ENCODE measurements around the gene PCSK7. TPM values are rescaled to one million over a fixed set of nuclear protein-coding genes. Genes with fewer than 3 reads are reported as not detected.

The PCSK7 gene
- total and polyA plus RNA-seq, 9 donors, result 19.2 to 33.7 (median 22.7) TPM

GRCh38 chr11:117176186-117176585 is 55.7 kb downstream of the PCSK7 start:
- Histone ChIP-seq H3K4me1 (ENCODE audit: control insufficient read depth, insufficient read depth, low read length) (peaks cover 28% of the 10 kb centered on the region), H3K27me3 (ENCODE audit: control insufficient read depth, insufficient read depth, low read length) (no peaks in the 10 kb centered on the region), H3K36me3 (ENCODE audit: control insufficient read depth, insufficient read depth, low read length) (peaks cover 2% of the 10 kb centered on the region), H3K27ac (ENCODE audit: low read length) (no peak overlapping the region), H3K4me3 (ENCODE audit: low read length) (no peak overlapping the region), H3K9me3 (replicated peaks; ENCODE audit: control insufficient read depth, low read depth, low read length) (no peaks in the 10 kb centered on the region)
- peak; percentile 7 for DNase-seq
- no CpG with 5 or more reads among the region's 1 CpG for WGBS (ENCODE audit: insufficient coverage)

- peak; percentile 2 for DNase-seq
- Histone ChIP-seq H3K36me3 (ENCODE audit: control insufficient read depth, insufficient read depth, low read length) (peaks cover 5% of the 10 kb centered on the region), H3K27me3 (ENCODE audit: control insufficient read depth, insufficient read depth, low read length) (no peaks in the 10 kb centered on the region), H3K27ac (ENCODE audit: low read length) (no peak overlapping the region), H3K4me1 (ENCODE audit: control insufficient read depth, insufficient read depth, low read length) (peaks cover 24% of the 10 kb centered on the region), H3K9me3 (replicated peaks; ENCODE audit: control insufficient read depth, low read depth, low read length) (no peaks in the 10 kb centered on the region), H3K4me3 (ENCODE audit: low read length) (no peak overlapping the region)
- WGBS (ENCODE audit: insufficient coverage), result 75% methylated on average over 5 of the region's 5 CpGs
These were observed 56.1 kb downstream of the PCSK7 start for GRCh38 chr11:117175781-117176180.

GRCh38 chr11:117175104-117175503 is 56.8 kb downstream of the PCSK7 start:
- no peak overlapping the region for H3K4me3 ChIP-seq (ENCODE audit: low read length)
- H3K27ac ChIP-seq (ENCODE audit: low read length), result no peak overlapping the region
- peaks cover 5% of the 10 kb centered on the region for H3K36me3 ChIP-seq (ENCODE audit: control insufficient read depth, insufficient read depth, low read length)
- peak; percentile 3 for DNase-seq
- no peaks in the 10 kb centered on the region for H3K9me3 ChIP-seq (replicated peaks; ENCODE audit: control insufficient read depth, low read depth, low read length)
- WGBS (ENCODE audit: insufficient coverage), result 61% methylated on average over 6 of the region's 7 CpGs
- H3K4me1 ChIP-seq (ENCODE audit: control insufficient read depth, insufficient read depth, low read length), result peaks cover 17% of the 10 kb centered on the region
- H3K27me3 ChIP-seq (ENCODE audit: control insufficient read depth, insufficient read depth, low read length), result no peaks in the 10 kb centered on the region

GRCh38 chr11:117172724-117173421 is 59.0 kb downstream of the PCSK7 start:
- Histone ChIP-seq H3K27ac (ENCODE audit: low read length) (no peak overlapping the region), H3K4me1 (ENCODE audit: control insufficient read depth, insufficient read depth, low read length) (peaks cover 5% of the 10 kb centered on the region), H3K27me3 (ENCODE audit: control insufficient read depth, insufficient read depth, low read length) (no peaks in the 10 kb centered on the region), H3K9me3 (replicated peaks; ENCODE audit: control insufficient read depth, low read depth, low read length) (no peaks in the 10 kb centered on the region), H3K36me3 (ENCODE audit: control insufficient read depth, insufficient read depth, low read length) (peaks cover 7% of the 10 kb centered on the region), H3K4me3 (ENCODE audit: low read length) (no peak overlapping the region)
- WGBS (ENCODE audit: insufficient coverage), result 87% methylated on average over 10 of the region's 14 CpGs
- peak; percentile 29 for DNase-seq

GRCh38 chr11:117171404-117172061 is 60.3 kb downstream of the PCSK7 start:
- no CpG with 5 or more reads among the region's 14 CpGs for WGBS (ENCODE audit: insufficient coverage)
- DNase-seq, result peak; percentile 25

GRCh38 chr11:117171007-117171403 is 60.9 kb downstream of the PCSK7 start:
- DNase-seq, result no peak
- peaks cover 5% of the 10 kb centered on the region for H3K4me1 ChIP-seq (ENCODE audit: control insufficient read depth, insufficient read depth, low read length)
- no CpG with 5 or more reads among the region's 2 CpGs for WGBS (ENCODE audit: insufficient coverage)
- no peaks in the 10 kb centered on the region for H3K27me3 ChIP-seq (ENCODE audit: control insufficient read depth, insufficient read depth, low read length)
- H3K36me3 ChIP-seq (ENCODE audit: control insufficient read depth, insufficient read depth, low read length), result peaks cover 14% of the 10 kb centered on the region
- no peak overlapping the region for H3K27ac ChIP-seq (ENCODE audit: low read length)
- no peaks in the 10 kb centered on the region for H3K9me3 ChIP-seq (replicated peaks; ENCODE audit: control insufficient read depth, low read depth, low read length)
- no peak overlapping the region for H3K4me3 ChIP-seq (ENCODE audit: low read length)

More at GRCh38 chr11:117171404-117172061, 60.3 kb downstream of the PCSK7 start:
- H3K4me1 ChIP-seq (ENCODE audit: control insufficient read depth, insufficient read depth, low read length), result peaks cover 5% of the 10 kb centered on the region
- no peaks in the 10 kb centered on the region for H3K27me3 ChIP-seq (ENCODE audit: control insufficient read depth, insufficient read depth, low read length)
- no peak overlapping the region for H3K4me3 ChIP-seq (ENCODE audit: low read length)
- no peaks in the 10 kb centered on the region for H3K9me3 ChIP-seq (replicated peaks; ENCODE audit: control insufficient read depth, low read depth, low read length)
- peaks cover 12% of the 10 kb centered on the region for H3K36me3 ChIP-seq (ENCODE audit: control insufficient read depth, insufficient read depth, low read length)
- H3K27ac ChIP-seq (ENCODE audit: low read length), result no peak overlapping the region

GRCh38 chr11:117170210-117170609 is 61.7 kb downstream of the PCSK7 start:
- Histone ChIP-seq H3K27ac (ENCODE audit: low read length) (no peak overlapping the region), H3K4me3 (ENCODE audit: low read length) (no peak overlapping the region), H3K9me3 (replicated peaks; ENCODE audit: control insufficient read depth, low read depth, low read length) (no peaks in the 10 kb centered on the region), H3K27me3 (ENCODE audit: control insufficient read depth, insufficient read depth, low read length) (no peaks in the 10 kb centered on the region), H3K36me3 (ENCODE audit: control insufficient read depth, insufficient read depth, low read length) (peaks cover 22% of the 10 kb centered on the region), H3K4me1 (ENCODE audit: control insufficient read depth, insufficient read depth, low read length) (peaks cover 5% of the 10 kb centered on the region)
- no peak for DNase-seq
- no CpG with 5 or more reads among the region's 9 CpGs for WGBS (ENCODE audit: insufficient coverage)

GRCh38 chr11:117169736-117170135 is 62.1 kb downstream of the PCSK7 start:
- H3K4me3 ChIP-seq (ENCODE audit: low read length), result no peak overlapping the region
- H3K4me1 ChIP-seq (ENCODE audit: control insufficient read depth, insufficient read depth, low read length), result peaks cover 5% of the 10 kb centered on the region
- H3K36me3 ChIP-seq (ENCODE audit: control insufficient read depth, insufficient read depth, low read length), result peaks cover 24% of the 10 kb centered on the region
- DNase-seq, result no peak
- no peaks in the 10 kb centered on the region for H3K27me3 ChIP-seq (ENCODE audit: control insufficient read depth, insufficient read depth, low read length)
- H3K27ac ChIP-seq (ENCODE audit: low read length), result no peak overlapping the region
- 67% methylated on average over 1 of the region's 2 CpGs for WGBS (ENCODE audit: insufficient coverage)
- no peaks in the 10 kb centered on the region for H3K9me3 ChIP-seq (replicated peaks; ENCODE audit: control insufficient read depth, low read depth, low read length)

GRCh38 chr11:117166491-117166890 is 65.4 kb downstream of the PCSK7 start:
- DNase-seq, result no peak
- Histone ChIP-seq H3K27ac (ENCODE audit: low read length) (no peak overlapping the region), H3K27me3 (ENCODE audit: control insufficient read depth, insufficient read depth, low read length) (no peaks in the 10 kb centered on the region), H3K4me3 (ENCODE audit: low read length) (no peak overlapping the region), H3K36me3 (ENCODE audit: control insufficient read depth, insufficient read depth, low read length) (peaks cover 46% of the 10 kb centered on the region), H3K4me1 (ENCODE audit: control insufficient read depth, insufficient read depth, low read length) (no peaks in the 10 kb centered on the region), H3K9me3 (replicated peaks; ENCODE audit: control insufficient read depth, low read depth, low read length) (no peaks in the 10 kb centered on the region)
- WGBS (ENCODE audit: insufficient coverage), result 73% methylated on average over 1 of the region's 1 CpG

- Histone ChIP-seq H3K27me3 (ENCODE audit: control insufficient read depth, insufficient read depth, low read length) (no peaks in the 10 kb centered on the region), H3K27ac (ENCODE audit: low read length) (no peak overlapping the region), H3K36me3 (ENCODE audit: control insufficient read depth, insufficient read depth, low read length) (peaks cover 53% of the 10 kb centered on the region), H3K9me3 (replicated peaks; ENCODE audit: control insufficient read depth, low read depth, low read length) (no peaks in the 10 kb centered on the region), H3K4me1 (ENCODE audit: control insufficient read depth, insufficient read depth, low read length) (no peaks in the 10 kb centered on the region), H3K4me3 (ENCODE audit: low read length) (no peak overlapping the region)
- WGBS (ENCODE audit: insufficient coverage), result no CpG with 5 or more reads among the region's 2 CpGs
- DNase-seq, result no peak
These were observed 71.0 kb downstream of the PCSK7 start for GRCh38 chr11:117160826-117161225.
